Mammary epithelial cell (primary cell): ENCODE results near the gene KCNMA1.

Source experiments
- EZH2 ChIP-seq: IDR thresholded peaks from 2 replicates; pipeline ENCODE4 v1.6.1; 2012; ENCODE audit warnings: low read length, inconsistent platforms, borderline replicate concordance
- TF ChIP-seq, protein P1 (sequence below), 2 donors: IDR thresholded peaks in 1 of 2; conservative IDR thresholded peaks in 1 of 2; 2 replicates each; pipeline ENCODE4 v1.5.1; 2011 to 2012; ENCODE audit warnings: inconsistent platforms in 2 of 2, low read length in 2 of 2, mild to moderate bottlenecking in 2 of 2, control low read depth in 1 of 2, low read depth in 1 of 2; ENCODE audit not compliant: insufficient read depth in 1 of 2; ENCODE audit errors: extremely low read depth in 1 of 2

- TF ChIP-seq, protein P1, sequence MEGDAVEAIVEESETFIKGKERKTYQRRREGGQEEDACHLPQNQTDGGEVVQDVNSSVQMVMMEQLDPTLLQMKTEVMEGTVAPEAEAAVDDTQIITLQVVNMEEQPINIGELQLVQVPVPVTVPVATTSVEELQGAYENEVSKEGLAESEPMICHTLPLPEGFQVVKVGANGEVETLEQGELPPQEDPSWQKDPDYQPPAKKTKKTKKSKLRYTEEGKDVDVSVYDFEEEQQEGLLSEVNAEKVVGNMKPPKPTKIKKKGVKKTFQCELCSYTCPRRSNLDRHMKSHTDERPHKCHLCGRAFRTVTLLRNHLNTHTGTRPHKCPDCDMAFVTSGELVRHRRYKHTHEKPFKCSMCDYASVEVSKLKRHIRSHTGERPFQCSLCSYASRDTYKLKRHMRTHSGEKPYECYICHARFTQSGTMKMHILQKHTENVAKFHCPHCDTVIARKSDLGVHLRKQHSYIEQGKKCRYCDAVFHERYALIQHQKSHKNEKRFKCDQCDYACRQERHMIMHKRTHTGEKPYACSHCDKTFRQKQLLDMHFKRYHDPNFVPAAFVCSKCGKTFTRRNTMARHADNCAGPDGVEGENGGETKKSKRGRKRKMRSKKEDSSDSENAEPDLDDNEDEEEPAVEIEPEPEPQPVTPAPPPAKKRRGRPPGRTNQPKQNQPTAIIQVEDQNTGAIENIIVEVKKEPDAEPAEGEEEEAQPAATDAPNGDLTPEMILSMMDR (conservative IDR thresholded peaks at IDR 0.05 in 1 of 2, IDR thresholded peaks at IDR 0.05 in 1 of 2; ENCODE audit: extremely low read depth in 1 of 2, insufficient read depth in 1 of 2, low read depth in 1 of 2, low read length in 2 of 2): no peak
- TF ChIP-seq EZH2: no peak
These were observed 145.1 kb downstream of the KCNMA1 start for GRCh38 chr10:77492368-77492994.
